GM23338 (cell line): ENCODE measurements around the gene PRR13. TPM values are rescaled to one million over a fixed set of nuclear protein-coding genes. Genes with fewer than 3 reads are reported as not detected.

Experiments
- ATAC-seq: fragments of 200-7000 bp; cut with Tn5 transposase; 3 replicates; pipeline ENCODE4 v1.9.1; 2020
- DNase-seq: peaks from one replicate; pipeline ENCODE4 v3.0.0-alpha.2; 2015; ENCODE audit warnings: low spot score
- H2AFZ ChIP-seq: fragments of 200-600 bp; sonication (generic); 2 replicates; pipeline ENCODE4 v1.8.0; 2016; ENCODE audit warnings: antibody characterized with exemption, mild to moderate bottlenecking, moderate library complexity
- H3F3A ChIP-seq: fragments of 200-600 bp; sonication (generic); replicated peaks from 2 replicates; pipeline ENCODE4 v1.8.0; 2017; ENCODE audit warnings: antibody characterized with exemption, mixed run types, low read depth
- H3K27ac ChIP-seq: fragments of 200-600 bp; sonication (generic); 2 replicates; pipeline ENCODE4 v1.6.1; 2016; ENCODE audit warnings: low read depth
- H3K27me3 ChIP-seq: fragments of 200-600 bp; sonication (generic); 2 replicates; pipeline ENCODE4 v1.8.0; 2016; ENCODE audit warnings: mild to moderate bottlenecking, mixed run types, moderate library complexity; ENCODE audit not compliant: insufficient read depth
- H3K36me3 ChIP-seq: fragments of 200-600 bp; sonication (generic); 2 replicates; pipeline ENCODE4 v1.8.0; 2016; ENCODE audit warnings: mild to moderate bottlenecking; ENCODE audit not compliant: insufficient read depth
- H3K4me1 ChIP-seq: fragments of 200-600 bp; sonication (generic); 2 replicates; pipeline ENCODE4 v1.8.0; 2016; ENCODE audit warnings: mild to moderate bottlenecking, moderate library complexity; ENCODE audit not compliant: insufficient read depth
- H3K4me2 ChIP-seq: fragments of 200-600 bp; sonication (generic); 2 replicates; pipeline ENCODE4 v1.7.1; 2017; ENCODE audit warnings: mixed run types
- H3K4me3 ChIP-seq: fragments of 200-600 bp; sonication (generic); 2 replicates; pipeline ENCODE4 v1.6.1; 2016; ENCODE audit warnings: mixed run types
- H3K79me2 ChIP-seq: fragments of 200-600 bp; sonication (generic); replicated peaks from 2 replicates; pipeline ENCODE4 v1.8.0; 2017; ENCODE audit warnings: mild to moderate bottlenecking; ENCODE audit not compliant: insufficient read depth
- H3K9me2 ChIP-seq: fragments of 200-600 bp; sonication (generic); 2 replicates; pipeline ENCODE4 v1.8.0; 2017; ENCODE audit not compliant: insufficient read depth
- H4K20me1 ChIP-seq: fragments of 200-600 bp; sonication (generic); replicated peaks from 2 replicates; pipeline ENCODE4 v1.8.0; 2017; ENCODE audit warnings: mild to moderate bottlenecking; ENCODE audit not compliant: insufficient read depth
- H3K27ac Mint-ChIP-seq: 2 replicates; pipeline ENCODE4 v1.8.0; 2020; ENCODE audit warnings: inconsistent platforms, mild to moderate bottlenecking, moderate library complexity, mixed read lengths
- H3K27me3 Mint-ChIP-seq: 3 replicates; pipeline ENCODE4 v1.8.0; 2022; ENCODE audit warnings: low read depth, mild to moderate bottlenecking, moderate library complexity, mixed read lengths, inconsistent platforms; ENCODE audit not compliant: insufficient read depth, poor library complexity
- H3K36me3 Mint-ChIP-seq: 3 replicates; pipeline ENCODE4 v1.8.0; 2021; ENCODE audit warnings: low read depth, mild to moderate bottlenecking, inconsistent platforms, moderate library complexity, mixed read lengths
- H3K4me1 Mint-ChIP-seq: 3 replicates; pipeline ENCODE4 v1.8.0; 2020; ENCODE audit warnings: mild to moderate bottlenecking, inconsistent platforms, mixed read lengths
- H3K4me3 Mint-ChIP-seq: 3 replicates; pipeline ENCODE4 v1.8.0; 2021; ENCODE audit warnings: moderate library complexity, mild to moderate bottlenecking, inconsistent platforms, mixed read lengths
- H3K9me3 Mint-ChIP-seq: 3 replicates; pipeline ENCODE4 v1.8.0; 2020; ENCODE audit warnings: moderate library complexity, mild to moderate bottlenecking, inconsistent platforms, mixed read lengths
- CREB1 ChIP-seq: fragments of 250-450 bp; sonication (Bioruptor Pico); IDR thresholded peaks from 2 replicates; pipeline ENCODE4 v1.5.0; 2020; ENCODE audit warnings: low read depth, mild to moderate bottlenecking, moderate library complexity
- EZH2 ChIP-seq: fragments of 200-600 bp; sonication (generic); IDR thresholded peaks from one replicate; pipeline ENCODE4 v1.8.0; 2017; ENCODE audit warnings: antibody characterized with exemption, mild to moderate bottlenecking, low read depth; ENCODE audit not compliant: unreplicated experiment
- EZH2phosphoT487 ChIP-seq: fragments of 200-600 bp; sonication (generic); IDR thresholded peaks from one replicate; pipeline ENCODE4 v1.8.1; 2018; ENCODE audit warnings: antibody characterized with exemption; ENCODE audit not compliant: unreplicated experiment
- JUNB ChIP-seq: IDR thresholded peaks from one replicate; pipeline ENCODE4 v1.6.1; 2016; ENCODE audit warnings: antibody characterized with exemption; ENCODE audit not compliant: unreplicated experiment
- NANOG ChIP-seq: IDR thresholded peaks from 2 replicates; pipeline ENCODE4 v1.6.1; 2016; ENCODE audit warnings: antibody characterized with exemption, borderline replicate concordance
- POLR2AphosphoS5 ChIP-seq: IDR thresholded peaks from 2 replicates; pipeline ENCODE4 v1.6.1; 2016; ENCODE audit warnings: antibody characterized with exemption, low read depth
- REST ChIP-seq: IDR thresholded peaks from one replicate; pipeline ENCODE4 v1.6.1; 2018; ENCODE audit warnings: antibody characterized with exemption; ENCODE audit not compliant: unreplicated experiment
- STAT1 ChIP-seq: IDR thresholded peaks from one replicate; pipeline ENCODE4 v1.6.1; 2016; ENCODE audit warnings: antibody characterized with exemption; ENCODE audit not compliant: unreplicated experiment
- polyA plus RNA-seq: library from polyadenylated mRNA; unstranded; fragments of >200 nt; fragmentation: Nextera tagmentation; extraction: Ambion mirVana; gene quantifications from 2 replicates; pipeline ENCODE4 v1.2.1, GENCODE V29; 2016
- total RNA-seq: library from RNA; depleted of rRNA; stranded (reverse); fragments of >200 nt; shearing (Covaris generic); gene quantifications from 2 replicates; pipeline ENCODE4 v1.2.3, GENCODE V29; 2014
- TF ChIP-seq, protein P1 (sequence below): fragments of 250-450 bp; sonication (Bioruptor Pico); IDR thresholded peaks from 2 replicates; pipeline ENCODE4 v1.5.0; 2020; ENCODE audit warnings: mild to moderate bottlenecking, moderate library complexity

PRR13 gene
- total and polyA plus RNA-seq, 2 experiments from 2014 or later, result 70.5 to 303 TPM

- H4K20me1 ChIP-seq, result peaks cover 40% of the 10 kb centered on the region
- Mint-ChIP-seq H3K9me3 (no peaks in the 10 kb centered on the region; the same call in 2 of the 3 replicates), H3K27me3 (peaks cover 36% of the 10 kb centered on the region), H3K4me3 (no peak overlapping the region), H3K36me3 (peaks cover 77% of the 10 kb centered on the region), H3K27ac (peak overlapping the region; percentile 25), H3K4me1 (peaks cover 20% of the 10 kb centered on the region)
- H3K27ac ChIP-seq, result peak overlapping the region; percentile 69; the same call in 1 of the 2 replicates
- H3K79me2 ChIP-seq, result no peaks in the 10 kb centered on the region; the same call in 1 of the 2 replicates
- no peak for TF ChIP-seq STAT1
- TF ChIP-seq EZH2phosphoT487, result no peak
- no peak for TF ChIP-seq CREB1
- TF ChIP-seq POLR2AphosphoS5, result peak; percentile 43
- H3K4me1 ChIP-seq, result peaks cover 17% of the 10 kb centered on the region
- H3K27me3 ChIP-seq, result no peaks in the 10 kb centered on the region
- peaks cover 25% of the 10 kb centered on the region for H3K36me3 ChIP-seq
- ATAC-seq (peak; percentile 9), DNase-seq (peak; percentile 37)
- no peaks in the 10 kb centered on the region for H3K9me2 ChIP-seq
- no peak overlapping the region for H2AFZ ChIP-seq
- H3K4me3 ChIP-seq, result no peak overlapping the region
- H3K4me2 ChIP-seq, result no peak overlapping the region
- H3F3A ChIP-seq, result peaks cover 37% of the 10 kb centered on the region
These were observed 41.9 kb downstream of the PRR13 start for GRCh38 chr12:53483225-53483978.

- no peak overlapping the region for H2AFZ ChIP-seq
- H3K36me3 ChIP-seq, result peaks cover 19% of the 10 kb centered on the region
- H3K4me3 ChIP-seq, result no peak overlapping the region
- no peaks in the 10 kb centered on the region for H3K79me2 ChIP-seq
- H3K27me3 Mint-ChIP-seq, result peaks cover 36% of the 10 kb centered on the region
- no peaks in the 10 kb centered on the region; the same call in 2 of the 3 replicates for H3K9me3 Mint-ChIP-seq
- H3K27me3 ChIP-seq, result no peaks in the 10 kb centered on the region
- DNase-seq (no peak), ATAC-seq (no peak)
- H3K27ac ChIP-seq, result no peak overlapping the region
- H3K36me3 Mint-ChIP-seq, result peaks cover 71% of the 10 kb centered on the region
- H3K4me2 ChIP-seq, result no peak overlapping the region
- H3K4me1 ChIP-seq, result peaks cover 12% of the 10 kb centered on the region
- H3F3A ChIP-seq, result peaks cover 34% of the 10 kb centered on the region
- peaks cover 37% of the 10 kb centered on the region for H4K20me1 ChIP-seq
- H3K27ac Mint-ChIP-seq, result no peak overlapping the region
- peaks cover 20% of the 10 kb centered on the region for H3K4me1 Mint-ChIP-seq
- no peaks in the 10 kb centered on the region for H3K9me2 ChIP-seq
- no peak overlapping the region for H3K4me3 Mint-ChIP-seq
- TF ChIP-seq REST (no peak), POLR2AphosphoS5 (no peak), EZH2phosphoT487 (no peak), EZH2 (no peak), JUNB (no peak), CREB1 (no peak), NANOG (no peak)
- TF ChIP-seq, protein P1, sequence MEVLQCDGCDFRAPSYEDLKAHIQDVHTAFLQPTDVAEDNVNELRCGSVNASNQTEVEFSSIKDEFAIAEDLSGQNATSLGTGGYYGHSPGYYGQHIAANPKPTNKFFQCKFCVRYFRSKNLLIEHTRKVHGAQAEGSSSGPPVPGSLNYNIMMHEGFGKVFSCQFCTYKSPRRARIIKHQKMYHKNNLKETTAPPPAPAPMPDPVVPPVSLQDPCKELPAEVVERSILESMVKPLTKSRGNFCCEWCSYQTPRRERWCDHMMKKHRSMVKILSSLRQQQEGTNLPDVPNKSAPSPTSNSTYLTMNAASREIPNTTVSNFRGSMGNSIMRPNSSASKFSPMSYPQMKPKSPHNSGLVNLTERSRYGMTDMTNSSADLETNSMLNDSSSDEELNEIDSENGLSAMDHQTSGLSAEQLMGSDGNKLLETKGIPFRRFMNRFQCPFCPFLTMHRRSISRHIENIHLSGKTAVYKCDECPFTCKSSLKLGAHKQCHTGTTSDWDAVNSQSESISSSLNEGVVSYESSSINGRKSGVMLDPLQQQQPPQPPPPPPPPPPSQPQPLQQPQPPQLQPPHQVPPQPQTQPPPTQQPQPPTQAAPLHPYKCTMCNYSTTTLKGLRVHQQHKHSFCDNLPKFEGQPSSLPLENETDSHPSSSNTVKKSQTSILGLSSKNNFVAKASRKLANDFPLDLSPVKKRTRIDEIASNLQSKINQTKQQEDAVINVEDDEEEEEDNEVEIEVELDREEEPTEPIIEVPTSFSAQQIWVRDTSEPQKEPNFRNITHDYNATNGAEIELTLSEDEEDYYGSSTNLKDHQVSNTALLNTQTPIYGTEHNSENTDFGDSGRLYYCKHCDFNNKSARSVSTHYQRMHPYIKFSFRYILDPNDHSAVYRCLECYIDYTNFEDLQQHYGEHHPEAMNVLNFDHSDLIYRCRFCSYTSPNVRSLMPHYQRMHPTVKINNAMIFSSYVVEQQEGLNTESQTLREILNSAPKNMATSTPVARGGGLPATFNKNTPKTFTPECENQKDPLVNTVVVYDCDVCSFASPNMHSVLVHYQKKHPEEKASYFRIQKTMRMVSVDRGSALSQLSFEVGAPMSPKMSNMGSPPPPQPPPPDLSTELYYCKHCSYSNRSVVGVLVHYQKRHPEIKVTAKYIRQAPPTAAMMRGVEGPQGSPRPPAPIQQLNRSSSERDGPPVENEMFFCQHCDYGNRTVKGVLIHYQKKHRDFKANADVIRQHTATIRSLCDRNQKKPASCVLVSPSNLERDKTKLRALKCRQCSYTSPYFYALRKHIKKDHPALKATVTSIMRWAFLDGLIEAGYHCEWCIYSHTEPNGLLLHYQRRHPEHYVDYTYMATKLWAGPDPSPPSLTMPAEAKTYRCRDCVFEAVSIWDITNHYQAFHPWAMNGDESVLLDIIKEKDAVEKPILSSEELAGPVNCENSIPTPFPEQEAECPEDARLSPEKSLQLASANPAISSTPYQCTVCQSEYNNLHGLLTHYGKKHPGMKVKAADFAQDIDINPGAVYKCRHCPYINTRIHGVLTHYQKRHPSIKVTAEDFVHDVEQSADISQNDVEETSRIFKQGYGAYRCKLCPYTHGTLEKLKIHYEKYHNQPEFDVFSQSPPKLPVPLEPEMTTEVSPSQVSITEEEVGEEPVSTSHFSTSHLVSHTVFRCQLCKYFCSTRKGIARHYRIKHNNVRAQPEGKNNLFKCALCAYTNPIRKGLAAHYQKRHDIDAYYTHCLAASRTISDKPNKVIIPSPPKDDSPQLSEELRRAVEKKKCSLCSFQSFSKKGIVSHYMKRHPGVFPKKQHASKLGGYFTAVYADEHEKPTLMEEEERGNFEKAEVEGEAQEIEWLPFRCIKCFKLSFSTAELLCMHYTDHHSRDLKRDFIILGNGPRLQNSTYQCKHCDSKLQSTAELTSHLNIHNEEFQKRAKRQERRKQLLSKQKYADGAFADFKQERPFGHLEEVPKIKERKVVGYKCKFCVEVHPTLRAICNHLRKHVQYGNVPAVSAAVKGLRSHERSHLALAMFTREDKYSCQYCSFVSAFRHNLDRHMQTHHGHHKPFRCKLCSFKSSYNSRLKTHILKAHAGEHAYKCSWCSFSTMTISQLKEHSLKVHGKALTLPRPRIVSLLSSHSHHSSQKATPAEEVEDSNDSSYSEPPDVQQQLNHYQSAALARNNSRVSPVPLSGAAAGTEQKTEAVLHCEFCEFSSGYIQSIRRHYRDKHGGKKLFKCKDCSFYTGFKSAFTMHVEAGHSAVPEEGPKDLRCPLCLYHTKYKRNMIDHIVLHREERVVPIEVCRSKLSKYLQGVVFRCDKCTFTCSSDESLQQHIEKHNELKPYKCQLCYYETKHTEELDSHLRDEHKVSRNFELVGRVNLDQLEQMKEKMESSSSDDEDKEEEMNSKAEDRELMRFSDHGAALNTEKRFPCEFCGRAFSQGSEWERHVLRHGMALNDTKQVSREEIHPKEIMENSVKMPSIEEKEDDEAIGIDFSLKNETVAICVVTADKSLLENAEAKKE (CRISPR knock-in tag), result no peak
These were observed 42.4 kb downstream of the PRR13 start for GRCh38 chr12:53483979-53484377.
